Osteoblast (primary cell): ENCODE measurements around the gene TAF11L5. TPM values are rescaled to one million over a fixed set of nuclear protein-coding genes. Genes with fewer than 3 reads are reported as not detected.
"Not testable (repeated sequence)": the region's sequence is repeated elsewhere in the genome, so short reads cannot be mapped to it uniquely, and the experiment has no call there.

ENCODE experiments used
- DNase-seq: peaks from one replicate; pipeline ENCODE4 v3.0.0; 2011; ENCODE audit warnings: low spot score, mixed read lengths; ENCODE audit not compliant: insufficient read length; ENCODE audit errors: missing footprints
- H2AFZ ChIP-seq: 2 replicates; pipeline ENCODE4 v1.6.0; 2011; ENCODE audit warnings: mild to moderate bottlenecking, low read length
- H3K27ac ChIP-seq: 2 replicates; pipeline ENCODE4 v1.5.1; 2011; ENCODE audit warnings: mild to moderate bottlenecking, low read depth, low read length, moderate library complexity
- H3K27me3 ChIP-seq: 2 replicates; pipeline ENCODE4 v1.6.0; 2012; ENCODE audit warnings: mild to moderate bottlenecking, control low read depth, inconsistent platforms, low read length, moderate library complexity; ENCODE audit not compliant: insufficient read depth
- H3K36me3 ChIP-seq: 2 replicates; pipeline ENCODE4 v1.5.1; 2011; ENCODE audit warnings: mild to moderate bottlenecking, low read length, control low read depth, moderate library complexity; ENCODE audit not compliant: insufficient read depth
- H3K4me1 ChIP-seq: 2 replicates; pipeline ENCODE4 v1.5.1; 2011; ENCODE audit warnings: mild to moderate bottlenecking, low read length, control low read depth, moderate library complexity; ENCODE audit not compliant: insufficient read depth
- H3K4me2 ChIP-seq: 2 replicates; pipeline ENCODE4 v1.6.0; 2011; ENCODE audit warnings: mild to moderate bottlenecking, low read length; ENCODE audit not compliant: insufficient read depth
- H3K4me3 ChIP-seq: fragments of 200-600 bp; sonication (generic); 3 replicates; pipeline ENCODE4 v1.5.1; 2012; ENCODE audit warnings: mild to moderate bottlenecking, low read length, inconsistent platforms; ENCODE audit not compliant: insufficient read depth
- H3K79me2 ChIP-seq: 2 replicates; pipeline ENCODE4 v1.6.0; 2012; ENCODE audit warnings: mild to moderate bottlenecking, low read length, control low read depth, inconsistent platforms; ENCODE audit not compliant: insufficient read depth
- H3K9me3 ChIP-seq: 2 replicates; pipeline ENCODE4 v1.5.1; 2011; ENCODE audit warnings: low read depth, low read length, control low read depth
- H4K20me1 ChIP-seq: 2 replicates; pipeline ENCODE4 v1.6.0; 2012; ENCODE audit warnings: mild to moderate bottlenecking, low read length, control low read depth; ENCODE audit not compliant: insufficient read depth
- CTCF ChIP-seq: IDR thresholded peaks from 2 replicates; pipeline ENCODE4 v1.5.1; 2011; ENCODE audit warnings: mild to moderate bottlenecking, low read depth, low read length, moderate library complexity; ENCODE audit errors: extremely low read depth
- total RNA-seq: library from RNA; depleted of rRNA; stranded (reverse); fragments of >200 nt; gene quantifications from 2 replicates; pipeline ENCODE4 v1.2.3, GENCODE V29; 2012

The TAF11L5 gene
- total RNA-seq, result not detected in 2 replicates

- H3K27ac ChIP-seq, H3K4me2 ChIP-seq, DNase-seq: not testable (repeated sequence)
Observed at GRCh38 chr5:17524935-17525334, at the start of gene TAF11L5. TAF11L5 (plus strand) TSS chr5:17525235.

GRCh38 chr5:17477043-17477442 lies 48.0 kb upstream of the TAF11L5 start:
- DNase-seq, result no peak
- no peak for TF ChIP-seq CTCF

More at GRCh38 chr5:17524935-17525334, at the start of gene TAF11L5:
- not testable (repeated sequence) for H3K79me2 ChIP-seq, H3K4me3 ChIP-seq, H2AFZ ChIP-seq, H3K4me1 ChIP-seq, H3K36me3 ChIP-seq, H3K27me3 ChIP-seq, H3K9me3 ChIP-seq, H4K20me1 ChIP-seq

GRCh38 chr5:17477573-17478265 lies 47.3 kb upstream of the TAF11L5 start:
- TF ChIP-seq CTCF, result no peak
- H3K4me2 ChIP-seq, result no peak overlapping the region
- no peaks in the 10 kb centered on the region for H3K4me1 ChIP-seq
- no peak overlapping the region for H2AFZ ChIP-seq
- no peaks in the 10 kb centered on the region for H3K36me3 ChIP-seq
- no peak overlapping the region for H3K27ac ChIP-seq
- no peaks in the 10 kb centered on the region for H3K9me3 ChIP-seq
- no peak for DNase-seq
- H3K27me3 ChIP-seq, result no peaks in the 10 kb centered on the region
- H3K4me3 ChIP-seq, result no peak overlapping the region
- H4K20me1 ChIP-seq, result no peaks in the 10 kb centered on the region
- H3K79me2 ChIP-seq, result no peaks in the 10 kb centered on the region

More at GRCh38 chr5:17477043-17477442, 48.0 kb upstream of the TAF11L5 start:
- Histone ChIP-seq H2AFZ (no peak overlapping the region), H3K4me2 (no peak overlapping the region), H3K79me2 (no peaks in the 10 kb centered on the region), H3K27ac (no peak overlapping the region), H3K36me3 (no peaks in the 10 kb centered on the region), H3K4me1 (no peaks in the 10 kb centered on the region), H3K27me3 (no peaks in the 10 kb centered on the region), H3K9me3 (no peaks in the 10 kb centered on the region), H3K4me3 (no peak overlapping the region), H4K20me1 (no peaks in the 10 kb centered on the region)

- no peak overlapping the region for H3K4me3 ChIP-seq
- no peak for TF ChIP-seq CTCF
- H3K27me3 ChIP-seq, result no peaks in the 10 kb centered on the region
- H3K4me2 ChIP-seq, result no peak overlapping the region
- H3K4me1 ChIP-seq, result no peaks in the 10 kb centered on the region
- H3K79me2 ChIP-seq, result no peaks in the 10 kb centered on the region
- H3K36me3 ChIP-seq, result no peaks in the 10 kb centered on the region
- H3K9me3 ChIP-seq, result no peaks in the 10 kb centered on the region
- H3K27ac ChIP-seq, result no peak overlapping the region
- no peak overlapping the region for H2AFZ ChIP-seq
- no peak for DNase-seq
- no peaks in the 10 kb centered on the region for H4K20me1 ChIP-seq
Observed at GRCh38 chr5:17481378-17481777, 43.7 kb upstream of the TAF11L5 start.
